Measurements from ENCODE around the gene SYTL1.

DNA sequence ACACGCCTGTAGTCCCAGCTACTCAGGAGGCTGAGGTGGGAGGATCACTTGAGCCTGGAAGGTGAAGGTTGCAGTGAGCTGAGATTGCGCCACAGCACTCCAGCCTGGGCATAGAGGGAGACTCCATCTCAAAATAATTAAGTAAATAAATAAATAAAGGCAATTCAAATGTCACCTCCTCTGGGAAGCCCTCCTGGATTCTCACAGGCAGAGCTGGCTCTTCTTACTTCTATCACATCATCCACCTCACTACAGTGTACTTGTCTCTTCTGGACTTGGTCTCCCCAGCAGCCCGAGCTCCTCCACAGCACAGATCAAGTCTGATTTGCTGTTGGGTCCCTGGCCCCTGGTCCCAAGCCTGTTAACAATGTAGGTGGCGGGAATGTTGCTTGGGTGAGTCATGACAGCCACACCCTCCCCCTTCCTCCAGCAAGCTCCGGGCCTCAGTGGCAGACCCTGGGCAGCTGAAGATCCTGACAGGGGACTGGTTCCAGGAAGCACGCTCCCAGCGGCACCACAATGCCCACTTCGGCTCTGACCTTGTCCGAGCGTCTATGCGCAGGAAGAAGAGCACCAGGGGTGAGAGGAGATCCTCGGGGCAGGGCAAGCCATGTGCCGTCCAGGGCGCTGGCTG is 5.3 kb downstream of the SYTL1 start:
- TF ChIP-seq POLR2AphosphoS5 (IDR thresholded peaks at IDR 0.05; ENCODE audit: low read depth, low read length) (no peak), TAF1 (IDR thresholded peaks at IDR 0.05; ENCODE audit: borderline replicate concordance, low read depth, low read length) (no peak)
